Fibroblast of skin of abdomen (primary cell): ENCODE data around the gene PYGL.
"Not testable (repeated sequence)": the region's sequence is repeated elsewhere in the genome, so short reads cannot be mapped to it uniquely, and the experiment has no call there.

ENCODE experiments used
- DNase-seq: peaks from one replicate; pipeline ENCODE4 v3.0.0-alpha.2; 2013

The PYGL gene

GRCh38 chr14:50924843-50925242 is 19.4 kb downstream of the PYGL start:
- no peak for DNase-seq

- DNase-seq: no peak
Observed at GRCh38 chr14:50924236-50924635, 20.0 kb downstream of the PYGL start.

GRCh38 chr14:50922803-50923202 is 21.5 kb downstream of the PYGL start:
- no peak for DNase-seq

DNA sequence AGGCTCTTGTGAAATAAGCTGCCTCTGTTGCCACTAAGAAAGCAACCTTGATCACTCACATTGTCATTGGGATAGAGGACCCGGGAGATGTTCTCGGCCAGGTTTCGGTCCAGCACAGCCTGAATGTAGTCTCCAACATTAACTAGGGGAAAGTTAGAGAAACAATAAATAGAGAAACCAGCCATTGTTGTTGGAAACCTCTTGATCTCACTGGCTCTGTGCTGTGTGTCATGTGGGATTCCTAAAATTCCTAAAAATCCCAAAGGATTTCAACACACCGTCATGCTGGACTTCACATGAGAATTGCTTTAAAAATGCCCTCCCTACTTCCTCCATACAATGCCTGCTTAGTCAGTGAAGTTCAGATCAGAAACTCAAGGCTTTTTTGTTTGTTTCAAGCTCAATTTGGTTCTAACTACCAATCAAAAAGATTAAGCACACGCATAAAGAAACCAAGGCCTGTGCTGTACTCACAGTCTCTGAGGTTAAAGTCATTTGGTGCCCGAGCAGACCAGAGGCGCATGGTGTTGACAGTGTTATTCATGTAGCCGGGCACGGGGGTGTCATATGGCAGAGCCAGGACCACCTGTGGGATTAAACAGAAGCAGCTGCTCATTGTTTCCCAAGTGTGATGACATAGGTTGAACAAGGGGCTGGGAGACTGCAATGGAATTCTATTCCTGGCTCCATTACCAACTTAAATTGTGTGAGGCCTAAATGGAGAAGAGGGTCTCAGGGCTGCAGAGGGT is 23.6 kb downstream of the PYGL start:
- peak; percentile 91 for DNase-seq

- DNase-seq: peak; percentile 14
Observed at GRCh38 chr14:50919524-50919923, 24.8 kb downstream of the PYGL start.

- no peak for DNase-seq
Observed at GRCh38 chr14:50917449-50917848, 26.8 kb downstream of the PYGL start.

GRCh38 chr14:50910495-50911420 is 33.5 kb downstream of the PYGL start:
- no peak for DNase-seq

GRCh38 chr14:50906326-50907065 is 37.8 kb downstream of the PYGL start:
- no peak for DNase-seq

DNA sequence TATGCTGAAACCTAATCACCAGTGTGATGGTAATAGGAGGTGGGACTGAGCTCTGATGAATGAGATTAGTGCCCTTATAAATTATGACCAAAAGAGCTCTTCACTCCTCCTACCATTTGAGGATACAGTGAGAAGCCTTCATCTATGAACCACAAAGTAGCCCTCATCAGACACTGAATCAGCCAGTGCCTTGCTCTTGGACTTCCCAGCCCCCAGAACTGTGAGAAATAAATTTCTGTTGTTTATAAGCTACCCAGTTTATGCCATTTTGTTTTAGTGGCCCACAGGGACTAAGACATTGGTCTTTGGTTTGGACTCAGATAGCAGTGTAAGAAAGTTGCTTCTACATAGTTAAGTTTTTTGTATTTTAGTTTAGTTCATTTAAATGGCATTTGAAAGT is 39.6 kb downstream of the PYGL start:
- no peak for DNase-seq

DNA sequence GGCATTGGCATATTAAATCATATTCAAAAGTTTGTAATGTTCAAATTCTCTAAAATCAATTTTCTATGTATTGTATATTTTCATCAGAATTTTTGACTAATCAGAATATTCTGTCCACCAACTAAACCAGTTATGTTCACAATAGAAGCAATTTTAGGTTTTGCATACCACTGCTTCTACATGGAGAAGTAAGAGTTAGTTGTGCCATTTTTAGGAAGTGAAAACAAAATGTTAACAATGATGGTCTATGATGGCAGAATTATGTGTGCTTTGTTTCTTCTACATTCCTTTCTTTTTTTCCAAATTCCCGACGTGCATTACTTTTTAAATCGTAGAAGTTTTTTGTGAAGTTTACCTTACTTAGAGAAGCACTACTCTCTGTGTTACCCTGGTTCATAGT is 42.9 kb downstream of the PYGL start:
- no peak for DNase-seq

DNA sequence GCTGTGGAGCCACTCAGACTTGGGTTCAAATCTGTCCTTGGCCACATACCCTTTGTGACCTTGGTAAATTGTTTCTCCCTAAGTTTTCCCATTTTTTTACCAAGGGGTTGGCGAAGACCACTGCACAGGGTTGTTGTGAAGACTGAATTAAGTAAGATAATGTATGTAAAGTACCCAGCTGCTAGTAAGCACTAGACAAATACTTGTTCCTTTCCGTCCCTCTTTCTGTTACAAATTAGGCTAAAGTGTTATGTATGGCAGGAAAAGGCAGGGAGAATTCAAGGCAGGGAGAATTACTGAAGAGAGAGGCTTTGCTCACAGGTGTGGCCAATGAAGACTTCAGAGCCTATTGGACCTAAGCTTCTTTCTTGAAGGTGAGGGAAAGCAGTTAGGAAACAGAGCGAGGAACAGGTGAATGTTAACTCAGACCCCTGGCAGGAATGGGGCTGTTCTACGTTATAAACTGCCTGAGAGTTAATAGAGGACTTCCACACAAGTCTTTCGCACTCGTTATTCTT is 46.6 kb downstream of the PYGL start:
- no peak for DNase-seq

DNA sequence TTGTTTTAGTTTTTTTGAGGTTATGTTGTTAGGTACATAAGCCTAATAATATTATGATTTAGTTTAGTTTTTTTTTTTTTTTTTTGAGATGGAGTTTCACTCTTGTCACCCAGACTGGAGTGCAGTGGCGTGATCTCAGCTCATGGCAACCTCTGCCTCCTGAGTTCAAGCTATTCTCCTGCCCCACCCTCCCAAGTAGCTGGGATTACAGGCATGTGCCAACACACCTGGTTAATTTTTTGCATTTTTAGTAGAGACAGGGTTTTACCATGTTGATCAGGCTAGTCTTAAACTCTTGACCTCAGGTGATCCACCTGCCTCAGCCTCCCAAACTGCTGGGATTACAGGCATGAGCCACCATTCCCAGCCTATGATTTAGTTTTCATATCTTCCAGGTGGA is 47.3 kb downstream of the PYGL start:
- not testable (repeated sequence) for DNase-seq

- not testable (repeated sequence) for DNase-seq
Observed at GRCh38 chr14:50896421-50896820, 47.9 kb downstream of the PYGL start.

GRCh38 chr14:50892255-50892654 is 52.0 kb downstream of the PYGL start:
- DNase-seq: no peak

- no peak for DNase-seq
Observed at GRCh38 chr14:50887476-50887875, 56.8 kb downstream of the PYGL start.

- DNase-seq: no peak
Observed at GRCh38 chr14:50883827-50884197, 60.5 kb downstream of the PYGL start.

- DNase-seq: no peak
Observed at GRCh38 chr14:50882932-50883826, 61.1 kb downstream of the PYGL start.

- DNase-seq: peak; percentile 20
Observed at GRCh38 chr14:50875359-50876070, 68.8 kb downstream of the PYGL start.

GRCh38 chr14:50874757-50875156 is 69.5 kb downstream of the PYGL start:
- DNase-seq: no peak

DNA sequence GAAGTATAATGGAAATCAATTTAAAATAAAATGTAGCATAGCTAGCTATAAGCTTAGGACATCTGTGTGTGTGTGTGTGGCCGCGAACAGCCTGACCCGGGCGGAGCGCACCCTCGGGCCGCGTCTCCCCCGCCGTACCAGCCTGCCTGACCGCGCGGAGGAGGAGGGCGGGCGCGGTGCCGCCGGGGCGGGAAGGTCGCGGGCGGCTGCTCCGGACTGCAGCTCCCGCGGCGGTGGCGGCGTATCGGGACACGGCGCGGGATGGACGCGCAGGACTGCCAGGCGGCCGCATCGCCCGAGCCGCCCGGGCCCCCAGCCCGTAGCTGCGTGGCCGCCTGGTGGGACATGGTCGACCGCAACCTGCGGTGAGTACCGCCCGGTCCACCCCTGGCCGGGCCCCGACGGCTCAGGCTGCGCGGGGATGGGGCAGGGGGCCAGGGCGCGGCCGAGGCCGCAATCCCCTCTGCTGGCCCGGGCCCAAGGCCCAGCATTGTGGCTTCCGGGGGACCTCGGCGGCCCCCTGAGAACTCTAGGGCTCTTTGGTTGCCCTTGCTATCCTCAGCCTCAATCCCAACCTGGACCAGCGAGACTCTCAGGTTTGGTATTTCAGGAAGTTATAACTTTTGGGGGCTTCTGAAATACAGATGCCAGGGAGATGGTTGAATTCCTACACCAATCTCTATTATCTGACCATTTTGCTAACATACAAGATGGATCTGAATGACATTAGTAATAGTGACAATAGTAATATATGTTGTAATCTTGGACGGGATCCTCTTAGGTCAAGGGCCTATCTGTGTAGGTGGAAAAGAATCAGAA is 72.2 kb downstream of the PYGL start, which contains the start of gene ABHD12B:
TSS of gene ABHD12B (plus strand) at position 140 of the 819 bp plus-strand sequence. CDS start at position 262, 122 bp downstream.
- DNase-seq: no peak
